ENCODE results near the gene HSPB6. TPM values are rescaled to one million over a fixed set of nuclear protein-coding genes. Genes with fewer than 3 reads are reported as not detected.

Gene HSPB6
- total RNA-seq, 1 experiment from 2014 or later: 0.37 TPM

DNA sequence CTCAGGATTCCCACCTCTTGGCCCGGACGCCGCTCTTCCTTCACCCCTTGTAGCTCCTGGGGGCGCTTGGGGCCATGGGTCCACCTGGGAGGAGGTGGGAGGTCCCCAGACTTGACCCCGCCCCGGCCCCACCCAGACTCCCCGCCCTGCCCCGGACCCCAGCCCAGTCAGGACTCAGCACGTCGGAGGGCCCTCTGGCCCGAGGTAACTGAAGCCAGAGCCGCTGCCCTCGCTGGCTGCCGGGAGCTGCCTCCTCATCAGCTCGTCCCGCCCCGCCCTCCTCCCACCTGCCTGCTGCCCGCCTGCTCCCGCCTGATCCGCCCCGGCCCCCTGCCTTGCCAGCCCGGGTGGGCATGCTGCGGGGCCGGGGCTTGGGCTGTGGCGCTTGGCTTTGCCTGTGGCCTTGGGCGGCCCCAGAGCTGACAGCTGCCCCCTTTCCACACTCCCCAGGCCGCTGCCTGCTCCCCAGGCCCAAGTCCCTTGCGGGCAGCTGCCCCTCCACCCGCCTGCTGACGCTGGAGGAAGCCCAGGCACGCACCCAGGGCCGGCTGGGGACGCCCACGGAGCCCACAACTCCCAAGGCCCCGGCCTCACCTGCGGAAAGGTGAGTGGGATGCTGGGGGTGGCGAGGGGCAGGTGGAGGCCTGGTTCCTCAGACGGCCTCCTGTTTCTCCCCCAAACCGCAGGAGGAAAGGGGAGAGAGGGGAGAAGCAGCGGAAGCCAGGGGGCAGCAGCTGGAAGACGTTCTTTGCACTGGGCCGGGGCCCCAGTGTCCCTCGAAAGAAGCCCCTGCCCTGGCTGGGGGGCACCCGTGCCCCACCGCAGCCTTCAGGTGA, 27.9 kb upstream of the HSPB6 start:
- Histone ChIP-seq H3K9me3 (ENCODE audit: control insufficient read depth, low read depth, low read length) (no peaks in the 10 kb centered on the region), H2BK120ac (ENCODE audit: low read depth, low read length, poor library complexity, severe bottlenecking) (no peak overlapping the region), H3K23me2 (ENCODE audit: insufficient read length, low read depth, low read length, poor library complexity, severe bottlenecking) (peaks cover 7% of the 10 kb centered on the region), H3K4me1 (ENCODE audit: insufficient read depth, low read length) (no peaks in the 10 kb centered on the region), H3T11ph (ENCODE audit: low read length) (no peak overlapping the region), H3K27me3 (ENCODE audit: insufficient read depth, low read length) (no peaks in the 10 kb centered on the region), H3K18ac (ENCODE audit: insufficient read length, low read depth, low read length) (no peak overlapping the region), H4K8ac (replicated peaks; ENCODE audit: insufficient read length, low read depth, low read length) (no peak overlapping the region), H2BK15ac (ENCODE audit: low read depth, low read length) (no peak overlapping the region), H3K79me2 (ENCODE audit: insufficient read depth, low read length) (no peaks in the 10 kb centered on the region), H2AK5ac (ENCODE audit: insufficient read length, low read length) (no peak overlapping the region), H4K5ac (ENCODE audit: insufficient read length, low read depth, low read length) (no peak overlapping the region), H3K14ac (ENCODE audit: insufficient read depth, low read length) (peak overlapping the region; percentile 41; the same call in 1 of the 2 replicates), H2BK20ac (ENCODE audit: low read depth, low read length, poor library complexity, severe bottlenecking) (no peak overlapping the region), H3K27ac (ENCODE audit: insufficient read length, low read depth, low read length) (no peak overlapping the region), H2BK5ac (ENCODE audit: insufficient read length, low read length) (no peak overlapping the region), H3K4me2 (ENCODE audit: insufficient read depth, insufficient read length, low read length) (peak overlapping the region; percentile 80), H4K20me1 (ENCODE audit: control insufficient read depth, insufficient read depth, insufficient read length) (no peaks in the 10 kb centered on the region), H3K79me1 (ENCODE audit: insufficient read depth, low read depth, low read length, poor library complexity, severe bottlenecking) (no peaks in the 10 kb centered on the region), H2BK12ac (ENCODE audit: insufficient read length, low read depth, low read length) (no peak overlapping the region), H3K9ac (ENCODE audit: extremely low read depth, insufficient read length, low read length) (peak overlapping the region; percentile 27), H3K56ac (ENCODE audit: insufficient read length, low read depth, low read length) (no peak overlapping the region), H3K4ac (ENCODE audit: low read depth, low read length) (no peak overlapping the region), H4K91ac (ENCODE audit: insufficient read length, low read depth, low read length) (no peak overlapping the region), H2AFZ (ENCODE audit: low read length) (no peak overlapping the region), H3K23ac (ENCODE audit: insufficient read length, low read depth, low read length) (no peak overlapping the region)
- WGBS (ENCODE audit: extremely low coverage, insufficient read length, low lambda C conversion rate): no CpG with 5 or more reads among the region's 45 CpGs
- H3K27me3 Mint-ChIP-seq (ENCODE audit: low read depth): peaks cover 1% of the 10 kb centered on the region; the same call in 1 of the 2 replicates
- H3K36me3 Mint-ChIP-seq (ENCODE audit: insufficient read depth in 1 of 3, low read depth in 3 of 3): peaks cover 0 to 5% (median 2%) of the 10 kb centered on the region in 3 experiments; a peak in 2 of 7 replicates
- H3K4me3 Mint-ChIP-seq: peak overlapping the region; percentile 60 to 68
- H3K9me3 Mint-ChIP-seq: no peaks in the 10 kb centered on the region; a peak in 1 of 5 replicates
- H3K4me1 Mint-ChIP-seq: peaks cover 23 to 40% of the 10 kb centered on the region in 2 experiments
- no peak overlapping the region for H3K27ac Mint-ChIP-seq
- TF ChIP-seq, protein P1, sequence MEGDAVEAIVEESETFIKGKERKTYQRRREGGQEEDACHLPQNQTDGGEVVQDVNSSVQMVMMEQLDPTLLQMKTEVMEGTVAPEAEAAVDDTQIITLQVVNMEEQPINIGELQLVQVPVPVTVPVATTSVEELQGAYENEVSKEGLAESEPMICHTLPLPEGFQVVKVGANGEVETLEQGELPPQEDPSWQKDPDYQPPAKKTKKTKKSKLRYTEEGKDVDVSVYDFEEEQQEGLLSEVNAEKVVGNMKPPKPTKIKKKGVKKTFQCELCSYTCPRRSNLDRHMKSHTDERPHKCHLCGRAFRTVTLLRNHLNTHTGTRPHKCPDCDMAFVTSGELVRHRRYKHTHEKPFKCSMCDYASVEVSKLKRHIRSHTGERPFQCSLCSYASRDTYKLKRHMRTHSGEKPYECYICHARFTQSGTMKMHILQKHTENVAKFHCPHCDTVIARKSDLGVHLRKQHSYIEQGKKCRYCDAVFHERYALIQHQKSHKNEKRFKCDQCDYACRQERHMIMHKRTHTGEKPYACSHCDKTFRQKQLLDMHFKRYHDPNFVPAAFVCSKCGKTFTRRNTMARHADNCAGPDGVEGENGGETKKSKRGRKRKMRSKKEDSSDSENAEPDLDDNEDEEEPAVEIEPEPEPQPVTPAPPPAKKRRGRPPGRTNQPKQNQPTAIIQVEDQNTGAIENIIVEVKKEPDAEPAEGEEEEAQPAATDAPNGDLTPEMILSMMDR (conservative IDR thresholded peaks at IDR 0.05): peak; percentile 53; the same call in 2 of the 3 replicates
- DNase-seq: peak; percentile 97

All from H9 (cell line).